ENCODE results near the gene SLC25A43. TPM values are rescaled to one million over a fixed set of nuclear protein-coding genes. Genes with fewer than 3 reads are reported as not detected.

The SLC25A43 gene
- total RNA-seq, 1 experiment from 2014 or later = 42.3 TPM

GRCh38 chrX:119389214-119389613 is 9.9 kb upstream of the SLC25A43 start:
- DNase-seq = no peak
- POLR2A ChIA-PET (ENCODE audit: unreplicated experiment) = no interaction called here
- no peaks in the 10 kb centered on the region for H3K9me3 ChIP-seq (ENCODE audit: insufficient read depth, low read depth)
- BruUV-seq (replicated peaks) = no TSS peak
- no peaks in the 10 kb centered on the region for H3K4me1 ChIP-seq (replicated peaks; ENCODE audit: insufficient read depth)
- no peaks in the 10 kb centered on the region for H3K9me2 ChIP-seq (ENCODE audit: insufficient read depth)
- no peaks in the 10 kb centered on the region for H3K36me3 ChIP-seq (ENCODE audit: low read depth)
- H3K79me2 ChIP-seq (ENCODE audit: low read depth) = no peaks in the 10 kb centered on the region
- CTCF ChIA-PET = no interaction called here
- H3K27ac ChIP-seq = no peak overlapping the region
- TF ChIP-seq EZH2 (IDR thresholded peaks at IDR 0.05; ENCODE audit: low read depth) (no peak), CTCF (conservative IDR thresholded peaks at IDR 0.05) (no peak)
- intact Hi-C loops (cut with micrococcal nuclease; ENCODE audit: unreplicated experiment) = no loop called here
- H4K20me1 ChIP-seq (ENCODE audit: insufficient read depth) = no peaks in the 10 kb centered on the region
- no peaks in the 10 kb centered on the region for H3F3A ChIP-seq (ENCODE audit: insufficient read depth, low read depth)
- H3K27me3 ChIP-seq (ENCODE audit: insufficient read depth, low read depth) = no peaks in the 10 kb centered on the region
- no peak overlapping the region for H2AFZ ChIP-seq
- H3K4me2 ChIP-seq = no peak overlapping the region
- H3K4me3 ChIP-seq = no peak overlapping the region

- ChIA-PET CTCF (interaction anchor here (0.6 kb wide), 1 partner anchor 37 kb away, joined by 4 read pairs; no protein-coding TSS in a partner anchor), POLR2A (ENCODE audit: unreplicated experiment) (interaction anchor here (0.5 kb wide), 1 partner anchor 415 kb away, joined by 7 read pairs; no protein-coding TSS in a partner anchor)
- H3F3A ChIP-seq (ENCODE audit: insufficient read depth, low read depth) = no peaks in the 10 kb centered on the region
- no peak overlapping the region for H2AFZ ChIP-seq
- TF ChIP-seq EZH2 (IDR thresholded peaks at IDR 0.05; ENCODE audit: low read depth) (no peak), CTCF (conservative IDR thresholded peaks at IDR 0.05) (no peak)
- no peaks in the 10 kb centered on the region for H3K9me3 ChIP-seq (ENCODE audit: insufficient read depth, low read depth)
- no peaks in the 10 kb centered on the region for H3K9me2 ChIP-seq (ENCODE audit: insufficient read depth)
- BruUV-seq (replicated peaks) = no TSS peak
- no peak for DNase-seq
- H3K27me3 ChIP-seq (ENCODE audit: insufficient read depth, low read depth) = no peaks in the 10 kb centered on the region
- H3K36me3 ChIP-seq (ENCODE audit: low read depth) = no peaks in the 10 kb centered on the region
- H3K4me3 ChIP-seq = no peak overlapping the region
- no peaks in the 10 kb centered on the region for H3K4me1 ChIP-seq (replicated peaks; ENCODE audit: insufficient read depth)
- intact Hi-C loops (cut with micrococcal nuclease; ENCODE audit: unreplicated experiment) = no loop called here
- H3K79me2 ChIP-seq (ENCODE audit: low read depth) = no peaks in the 10 kb centered on the region
- no peak overlapping the region for H3K4me2 ChIP-seq
- no peaks in the 10 kb centered on the region for H4K20me1 ChIP-seq (ENCODE audit: insufficient read depth)
- H3K27ac ChIP-seq = no peak overlapping the region
Measured at GRCh38 chrX:119389871-119390501, 9.2 kb upstream of the SLC25A43 start.

- no peaks in the 10 kb centered on the region for H4K20me1 ChIP-seq (ENCODE audit: insufficient read depth)
- no peaks in the 10 kb centered on the region for H3K4me1 ChIP-seq (replicated peaks; ENCODE audit: insufficient read depth)
- POLR2A ChIA-PET (ENCODE audit: unreplicated experiment) = no interaction called here
- H3K79me2 ChIP-seq (ENCODE audit: low read depth) = no peaks in the 10 kb centered on the region
- no peaks in the 10 kb centered on the region for H3K9me2 ChIP-seq (ENCODE audit: insufficient read depth)
- no peaks in the 10 kb centered on the region for H3K27me3 ChIP-seq (ENCODE audit: insufficient read depth, low read depth)
- no peaks in the 10 kb centered on the region for H3K9me3 ChIP-seq (ENCODE audit: insufficient read depth, low read depth)
- DNase-seq = no peak
- no peaks in the 10 kb centered on the region for H3F3A ChIP-seq (ENCODE audit: insufficient read depth, low read depth)
- peak; percentile 71 for TF ChIP-seq CTCF (conservative IDR thresholded peaks at IDR 0.05)
- TF ChIP-seq EZH2 (IDR thresholded peaks at IDR 0.05; ENCODE audit: low read depth) = no peak
- BruUV-seq (replicated peaks) = no TSS peak
- no peak overlapping the region for H3K4me2 ChIP-seq
- no peak overlapping the region for H2AFZ ChIP-seq
- CTCF ChIA-PET = no interaction called here
- intact Hi-C loops (cut with micrococcal nuclease; ENCODE audit: unreplicated experiment) = no loop called here
- H3K27ac ChIP-seq = no peak overlapping the region
- no peak overlapping the region for H3K4me3 ChIP-seq
- H3K36me3 ChIP-seq (ENCODE audit: low read depth) = no peaks in the 10 kb centered on the region
Measured at GRCh38 chrX:119391279-119391678, 7.9 kb upstream of the SLC25A43 start.
